Measurements from ENCODE around the gene IPCEF1.

Gene IPCEF1, protein sequence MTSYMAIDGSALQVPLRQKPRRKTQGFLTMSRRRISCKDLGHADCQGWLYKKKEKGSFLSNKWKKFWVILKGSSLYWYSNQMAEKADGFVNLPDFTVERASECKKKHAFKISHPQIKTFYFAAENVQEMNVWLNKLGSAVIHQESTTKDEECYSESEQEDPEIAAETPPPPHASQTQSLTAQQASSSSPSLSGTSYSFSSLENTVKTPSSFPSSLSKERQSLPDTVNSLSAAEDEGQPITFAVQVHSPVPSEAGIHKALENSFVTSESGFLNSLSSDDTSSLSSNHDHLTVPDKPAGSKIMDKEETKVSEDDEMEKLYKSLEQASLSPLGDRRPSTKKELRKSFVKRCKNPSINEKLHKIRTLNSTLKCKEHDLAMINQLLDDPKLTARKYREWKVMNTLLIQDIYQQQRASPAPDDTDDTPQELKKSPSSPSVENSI

DNA sequence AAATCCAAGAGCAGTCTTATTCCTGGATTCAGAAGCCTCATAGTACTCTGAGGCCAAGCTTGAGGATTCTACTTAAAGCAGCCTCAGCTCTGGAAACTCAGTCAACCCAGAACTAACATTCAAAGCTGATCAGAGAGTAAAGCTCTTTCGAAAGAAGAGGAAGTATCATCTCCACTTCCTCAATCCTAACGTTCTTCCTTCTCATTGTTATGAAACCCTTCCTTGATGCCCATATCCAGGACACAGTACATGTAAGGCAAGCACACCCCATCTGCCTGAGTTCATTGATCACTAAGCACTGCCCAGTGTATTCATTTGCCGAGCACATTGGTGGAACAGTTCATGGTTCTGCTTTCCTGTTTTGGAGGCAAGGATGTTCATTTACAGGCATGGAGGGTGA, at the start of gene IPCEF1:
IPCEF1 (minus strand) TSS at position 114 of the 400 bp plus-strand sequence. CDS start 90,856 bp downstream, outside the sequence.
- H2AFZ ChIP-seq (ENCODE audit: low read length), result no peak within 1 kb of the TSS; the same call in 1 of the 2 replicates
- H3K4me3 ChIP-seq (ENCODE audit: low read length, poor library complexity, severe bottlenecking), result no peak within 1 kb of the TSS
- H3K36me3 ChIP-seq (ENCODE audit: insufficient read depth, low read length), result no peaks in the 10 kb centered on the region
- no peaks in the 10 kb centered on the region for H3K4me1 ChIP-seq (ENCODE audit: insufficient read depth, low read length, poor library complexity, severe bottlenecking)
- H3K9ac ChIP-seq (ENCODE audit: low read depth, low read length, poor library complexity, severe bottlenecking), result no peak within 1 kb of the TSS
- H4K20me1 ChIP-seq (ENCODE audit: insufficient read depth, low read length, poor library complexity, severe bottlenecking), result no peaks in the 10 kb centered on the region
- H3K9me2 ChIP-seq (replicated peaks; ENCODE audit: low read depth, low read length), result no peaks in the 10 kb centered on the region
- H3K9me3 ChIP-seq (ENCODE audit: insufficient read depth, low read depth, low read length), result no peaks in the 10 kb centered on the region
- no peaks in the 10 kb centered on the region for H3K27me3 ChIP-seq (ENCODE audit: insufficient read depth, low read length, poor library complexity, severe bottlenecking)
- H3K79me2 ChIP-seq (ENCODE audit: insufficient read depth, low read length), result no peaks in the 10 kb centered on the region
- H3K4me2 ChIP-seq (ENCODE audit: low read depth, low read length, poor library complexity, severe bottlenecking), result no peak within 1 kb of the TSS
- H3F3A ChIP-seq (ENCODE audit: low read depth), result no peaks in the 10 kb centered on the region
- no peak for TF ChIP-seq EZH2phosphoT487 (IDR thresholded peaks at IDR 0.05; ENCODE audit: borderline replicate concordance)
- TF ChIP-seq, protein P1, sequence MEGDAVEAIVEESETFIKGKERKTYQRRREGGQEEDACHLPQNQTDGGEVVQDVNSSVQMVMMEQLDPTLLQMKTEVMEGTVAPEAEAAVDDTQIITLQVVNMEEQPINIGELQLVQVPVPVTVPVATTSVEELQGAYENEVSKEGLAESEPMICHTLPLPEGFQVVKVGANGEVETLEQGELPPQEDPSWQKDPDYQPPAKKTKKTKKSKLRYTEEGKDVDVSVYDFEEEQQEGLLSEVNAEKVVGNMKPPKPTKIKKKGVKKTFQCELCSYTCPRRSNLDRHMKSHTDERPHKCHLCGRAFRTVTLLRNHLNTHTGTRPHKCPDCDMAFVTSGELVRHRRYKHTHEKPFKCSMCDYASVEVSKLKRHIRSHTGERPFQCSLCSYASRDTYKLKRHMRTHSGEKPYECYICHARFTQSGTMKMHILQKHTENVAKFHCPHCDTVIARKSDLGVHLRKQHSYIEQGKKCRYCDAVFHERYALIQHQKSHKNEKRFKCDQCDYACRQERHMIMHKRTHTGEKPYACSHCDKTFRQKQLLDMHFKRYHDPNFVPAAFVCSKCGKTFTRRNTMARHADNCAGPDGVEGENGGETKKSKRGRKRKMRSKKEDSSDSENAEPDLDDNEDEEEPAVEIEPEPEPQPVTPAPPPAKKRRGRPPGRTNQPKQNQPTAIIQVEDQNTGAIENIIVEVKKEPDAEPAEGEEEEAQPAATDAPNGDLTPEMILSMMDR (conservative IDR thresholded peaks at IDR 0.05; ENCODE audit: low read length), result no peak

DNA sequence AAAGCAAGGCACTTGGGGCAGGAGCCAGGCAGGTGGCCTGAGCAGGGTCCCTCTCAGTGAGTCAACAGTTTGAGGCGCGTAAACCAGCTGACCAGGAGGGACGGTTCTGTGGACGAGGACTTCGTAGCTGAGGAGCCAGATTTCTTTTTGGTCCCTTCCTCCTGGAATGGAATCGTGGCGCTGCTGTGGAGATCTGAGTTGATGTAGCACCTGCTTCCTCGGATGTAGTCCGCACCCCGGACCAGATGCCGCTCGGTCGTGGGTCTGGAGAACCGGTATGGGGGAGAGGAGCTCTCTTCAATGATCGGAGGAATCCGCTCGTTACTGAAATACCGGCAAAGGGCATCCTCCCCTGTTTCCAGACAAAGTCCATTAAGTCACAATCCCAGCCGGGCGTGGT, 49.7 kb upstream of the IPCEF1 start:
- no peaks in the 10 kb centered on the region for H3K36me3 ChIP-seq (ENCODE audit: insufficient read depth, low read length)
- TF ChIP-seq, protein P1 (conservative IDR thresholded peaks at IDR 0.05; ENCODE audit: low read length), result no peak
- TF ChIP-seq EZH2phosphoT487 (IDR thresholded peaks at IDR 0.05; ENCODE audit: borderline replicate concordance), result no peak
- H3K9ac ChIP-seq (ENCODE audit: low read depth, low read length, poor library complexity, severe bottlenecking), result no peak overlapping the region
- H3K4me3 ChIP-seq (ENCODE audit: low read length, poor library complexity, severe bottlenecking), result no peak overlapping the region
- H3K27me3 ChIP-seq (ENCODE audit: insufficient read depth, low read length, poor library complexity, severe bottlenecking), result no peaks in the 10 kb centered on the region
- H2AFZ ChIP-seq (ENCODE audit: low read length), result no peak overlapping the region
- no peaks in the 10 kb centered on the region for H3K9me3 ChIP-seq (ENCODE audit: insufficient read depth, low read depth, low read length)
- no peaks in the 10 kb centered on the region for H3K79me2 ChIP-seq (ENCODE audit: insufficient read depth, low read length)
- H4K20me1 ChIP-seq (ENCODE audit: insufficient read depth, low read length, poor library complexity, severe bottlenecking), result no peaks in the 10 kb centered on the region
- H3K4me2 ChIP-seq (ENCODE audit: low read depth, low read length, poor library complexity, severe bottlenecking), result no peak overlapping the region
- H3K9me2 ChIP-seq (replicated peaks; ENCODE audit: low read depth, low read length), result no peaks in the 10 kb centered on the region
- no peaks in the 10 kb centered on the region for H3F3A ChIP-seq (ENCODE audit: low read depth)
- no peaks in the 10 kb centered on the region for H3K4me1 ChIP-seq (ENCODE audit: insufficient read depth, low read length, poor library complexity, severe bottlenecking)

DNA sequence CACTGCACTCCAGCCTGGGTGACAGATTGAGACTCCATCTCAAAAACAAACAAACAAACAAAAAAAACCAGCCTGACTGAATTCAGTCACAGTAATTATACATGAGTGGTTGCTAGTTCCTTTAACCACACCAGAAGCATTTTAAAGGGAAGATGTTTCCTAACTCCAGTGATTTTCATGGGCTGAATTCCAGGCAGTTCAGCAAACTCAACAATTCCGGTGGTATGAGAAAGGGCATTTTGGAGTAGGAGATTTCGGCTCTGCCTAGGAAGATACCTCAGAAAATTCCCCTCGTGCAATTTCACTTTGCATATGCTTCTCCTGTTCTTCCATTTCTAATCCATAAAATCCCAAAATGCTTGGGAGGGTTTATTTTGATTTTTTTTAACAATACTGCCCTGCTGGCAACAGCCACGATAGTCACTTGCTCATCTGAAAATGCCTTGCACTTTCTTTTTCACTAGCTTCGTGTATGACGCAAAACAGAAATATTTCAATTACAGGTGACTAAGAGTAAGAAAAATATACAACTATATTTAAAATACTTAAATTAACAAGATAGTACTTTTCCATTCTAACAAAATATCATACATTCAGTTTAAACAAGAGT, 48.3 kb upstream of the IPCEF1 start:
- no peak overlapping the region for H2AFZ ChIP-seq (ENCODE audit: low read length)
- no peaks in the 10 kb centered on the region for H3K9me2 ChIP-seq (replicated peaks; ENCODE audit: low read depth, low read length)
- H3F3A ChIP-seq (ENCODE audit: low read depth), result no peaks in the 10 kb centered on the region
- no peaks in the 10 kb centered on the region for H3K36me3 ChIP-seq (ENCODE audit: insufficient read depth, low read length)
- no peak overlapping the region for H3K4me2 ChIP-seq (ENCODE audit: low read depth, low read length, poor library complexity, severe bottlenecking)
- H3K9ac ChIP-seq (ENCODE audit: low read depth, low read length, poor library complexity, severe bottlenecking), result no peak overlapping the region
- H3K4me1 ChIP-seq (ENCODE audit: insufficient read depth, low read length, poor library complexity, severe bottlenecking), result no peaks in the 10 kb centered on the region
- H3K9me3 ChIP-seq (ENCODE audit: insufficient read depth, low read depth, low read length), result no peaks in the 10 kb centered on the region
- H3K4me3 ChIP-seq (ENCODE audit: low read length, poor library complexity, severe bottlenecking), result no peak overlapping the region
- no peaks in the 10 kb centered on the region for H4K20me1 ChIP-seq (ENCODE audit: insufficient read depth, low read length, poor library complexity, severe bottlenecking)
- TF ChIP-seq, protein P1 (conservative IDR thresholded peaks at IDR 0.05; ENCODE audit: low read length), result no peak
- TF ChIP-seq EZH2phosphoT487 (IDR thresholded peaks at IDR 0.05; ENCODE audit: borderline replicate concordance), result no peak
- H3K79me2 ChIP-seq (ENCODE audit: insufficient read depth, low read length), result no peaks in the 10 kb centered on the region
- no peaks in the 10 kb centered on the region for H3K27me3 ChIP-seq (ENCODE audit: insufficient read depth, low read length, poor library complexity, severe bottlenecking)
